ENCODE results near the gene NOS2.

DNA sequence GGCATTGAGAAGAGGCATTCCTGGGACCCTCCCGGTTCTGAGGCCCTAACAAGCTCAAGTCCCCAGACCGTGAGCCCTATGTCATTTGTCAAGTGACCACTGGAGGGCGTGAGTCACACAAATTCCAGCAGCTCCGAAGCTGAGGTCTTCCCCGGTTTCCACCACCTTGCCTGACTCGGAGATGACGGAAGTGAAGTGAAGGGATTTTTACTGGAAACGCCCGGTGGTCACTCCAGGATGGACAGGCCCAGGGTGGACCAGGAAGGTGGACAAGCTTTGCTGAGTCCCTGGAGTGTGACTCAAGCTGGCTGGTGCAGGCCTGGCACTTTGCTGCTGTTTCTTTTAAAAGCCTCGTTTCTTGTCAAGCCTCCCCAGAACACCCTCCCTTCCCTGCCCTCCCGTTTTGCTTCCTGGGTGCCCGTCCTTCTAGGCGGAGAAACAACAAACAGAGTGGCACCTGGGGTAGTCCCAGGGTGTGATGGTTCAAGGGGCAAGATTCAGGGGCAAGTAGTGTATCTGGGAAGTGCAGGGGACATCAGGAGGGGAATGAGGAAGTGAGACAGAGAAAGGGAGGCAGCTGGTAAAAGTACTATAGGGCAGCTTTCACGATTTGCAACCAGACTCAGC is 5.3 kb upstream of the NOS2 start:
- peak; percentile 82 to 83 for TF ChIP-seq CTCF (conservative IDR thresholded peaks at IDR 0.05 in 1 of 2, IDR thresholded peaks at IDR 0.05 in 1 of 2; ENCODE audit: low read depth in 1 of 2, low read length in 2 of 2)
- TF ChIP-seq EZH2 (IDR thresholded peaks at IDR 0.05; ENCODE audit: low read length, missing control alignments): no peak
